ENCODE measurements around the gene DLK2.
"Not testable (repeated sequence)": the region's sequence is repeated elsewhere in the genome, so short reads cannot be mapped to it uniquely, and the experiment has no call there.

DLK2 gene

DNA sequence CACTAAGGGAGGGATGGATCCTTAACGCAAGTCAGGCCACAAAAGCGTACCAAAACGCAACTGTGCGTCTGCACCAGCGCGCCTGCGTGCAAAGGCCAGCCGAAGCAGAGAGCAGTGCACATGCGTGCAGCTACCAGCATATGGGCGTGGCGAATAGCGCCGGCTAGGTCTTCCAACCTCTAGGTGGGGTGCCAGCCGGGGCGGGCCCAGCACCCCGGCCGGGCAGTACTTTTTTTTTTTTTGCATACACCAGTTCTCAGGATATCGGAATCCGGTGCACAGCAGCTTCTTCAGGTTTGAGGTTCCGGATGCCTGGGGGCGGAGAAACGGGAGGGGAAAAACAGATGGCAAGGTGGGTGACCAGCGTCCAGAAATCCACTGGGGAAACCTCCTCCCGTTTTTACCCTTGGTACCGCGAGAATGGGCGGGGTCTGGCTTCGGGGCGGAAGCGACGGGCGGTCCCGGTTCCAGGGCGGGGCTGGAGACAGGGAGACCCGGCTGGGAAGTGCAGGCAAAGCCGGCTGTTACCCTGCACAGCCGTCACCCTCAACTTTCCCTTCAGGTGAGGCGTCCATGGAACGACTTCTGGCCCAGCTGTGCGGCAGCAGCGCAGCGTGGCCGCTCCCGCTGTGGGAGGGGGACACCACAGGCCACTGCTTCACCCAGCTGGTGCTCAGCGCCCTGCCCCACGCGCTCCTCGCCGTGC, 27.8 kb downstream of the DLK2 start, which contains the start of gene ABCC10:
ABCC10 (plus strand) TSS at position 136 of the 706 bp plus-strand sequence; CDS start at position 574, 438 bp downstream.
- peak; percentile 89 for DNase-seq (ENCODE audit: low read depth, low spot score)

DNA sequence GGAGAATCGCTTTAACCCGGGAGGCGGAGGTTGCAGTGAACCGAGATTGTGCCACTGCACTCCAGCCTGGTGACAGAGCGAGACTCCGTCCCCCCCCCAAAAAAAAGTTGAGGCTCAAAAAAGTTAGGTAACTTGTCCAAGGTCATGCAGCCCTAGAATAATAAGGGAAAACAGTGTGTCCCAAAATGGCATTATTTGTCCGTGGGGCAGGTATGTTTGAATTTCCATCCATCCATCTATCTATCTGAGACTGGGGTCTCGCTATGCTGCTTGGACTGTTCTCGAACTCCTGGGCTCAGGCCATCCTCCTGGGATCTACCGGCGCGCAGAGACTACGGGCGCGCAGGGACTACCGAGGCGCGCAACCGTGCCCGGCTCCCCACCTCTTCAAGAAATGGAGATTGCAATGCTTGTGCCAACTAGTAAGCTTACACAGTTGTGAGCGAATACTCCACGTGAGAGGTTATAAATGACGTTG, 28.4 kb downstream of the DLK2 start:
- no peak for DNase-seq (ENCODE audit: low read depth, low spot score)

DNA sequence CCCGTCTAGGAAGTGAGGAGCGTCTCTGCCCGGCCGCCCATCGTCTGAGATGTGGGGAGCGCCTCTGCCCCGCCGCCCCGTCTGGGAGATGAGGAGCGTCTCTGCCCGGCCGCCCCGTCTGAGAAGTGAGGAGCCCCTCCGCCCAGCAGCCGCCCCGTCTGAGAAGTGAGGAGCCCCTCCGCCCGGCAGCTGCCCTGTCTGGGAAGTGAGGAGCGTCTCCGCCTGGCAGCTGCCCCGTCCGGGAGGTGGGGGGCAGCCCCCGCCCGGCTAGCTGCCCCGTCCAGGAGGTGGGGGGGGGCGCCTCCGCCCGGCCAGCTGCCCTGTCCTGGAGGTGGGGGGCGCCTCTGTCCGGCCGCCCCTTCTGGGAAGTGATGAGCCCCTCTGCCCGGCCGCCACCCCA, 30.3 kb downstream of the DLK2 start:
- DNase-seq (ENCODE audit: low read depth, low spot score) = not testable (repeated sequence)

DNA sequence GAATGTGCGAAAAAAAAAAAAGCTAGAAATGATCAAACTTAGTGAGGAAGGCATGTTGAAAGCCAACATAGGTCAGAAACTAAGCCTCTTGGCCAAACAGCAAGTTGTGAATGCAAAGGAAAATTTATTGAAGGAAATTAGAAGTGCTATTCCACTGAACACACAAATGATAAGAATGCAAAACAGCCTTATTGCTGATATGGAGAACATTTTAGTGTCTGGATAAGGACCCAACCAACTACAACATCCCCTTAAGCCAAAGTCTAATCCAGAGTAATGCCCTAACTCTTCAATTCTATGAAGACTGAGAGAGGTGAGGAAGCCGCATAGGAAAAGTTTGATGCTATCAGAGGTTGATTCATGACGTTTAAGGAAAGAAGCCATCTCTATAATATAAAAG, 33.5 kb downstream of the DLK2 start:
- DNase-seq (ENCODE audit: low read depth, low spot score) = no peak

DNA sequence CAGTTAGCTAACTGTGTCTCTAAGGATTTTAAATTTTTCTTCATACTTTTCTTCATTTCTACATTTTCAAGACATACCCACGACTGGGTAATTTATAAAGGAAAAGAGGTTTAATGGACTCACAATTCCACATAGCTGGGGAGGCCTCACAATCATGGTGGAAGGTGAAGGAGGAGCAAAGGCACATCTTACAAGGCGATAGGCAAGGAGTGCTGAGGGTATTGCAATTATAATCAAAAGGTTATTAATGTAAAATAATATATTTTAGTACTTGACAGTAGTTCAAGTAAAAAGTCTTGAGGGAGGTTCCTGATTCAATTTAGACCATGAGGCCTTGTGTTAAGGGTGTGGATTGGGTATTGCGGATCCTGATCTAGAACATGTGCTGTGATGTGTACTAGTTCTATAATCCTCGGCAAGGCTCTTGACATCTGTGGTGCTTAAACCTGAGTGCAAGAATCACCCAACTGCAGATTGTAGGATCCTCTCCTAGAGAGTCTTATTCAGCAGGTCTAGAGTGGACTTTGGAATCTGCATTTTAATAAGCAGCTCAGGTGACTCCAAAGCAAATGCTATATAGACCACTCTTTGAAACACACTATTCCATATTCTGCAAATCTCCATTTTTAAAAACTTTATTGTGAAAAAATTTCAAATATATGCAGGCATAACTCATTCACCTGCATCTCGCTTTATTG, 35.2 kb downstream of the DLK2 start:
- no peak for DNase-seq (ENCODE audit: low read depth, low spot score)

DNA sequence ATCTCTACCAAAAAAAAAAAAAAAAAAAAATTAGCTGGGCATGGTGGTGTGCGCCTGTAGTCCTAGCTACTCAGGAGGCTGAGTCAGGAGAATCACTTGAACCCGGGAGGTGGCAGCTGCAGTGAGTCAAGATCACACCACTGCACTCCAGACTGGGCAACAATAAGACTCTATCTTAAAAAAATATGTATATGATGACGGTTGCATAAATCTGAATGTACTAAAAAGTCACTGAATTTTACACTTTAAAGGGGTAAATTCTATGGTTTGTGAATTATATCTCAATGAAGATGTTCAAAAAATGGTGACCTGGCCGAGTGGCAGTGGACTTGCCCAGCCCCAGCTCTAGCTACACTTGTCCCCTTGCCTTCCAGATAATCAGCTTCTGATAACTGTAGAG, 38.4 kb downstream of the DLK2 start:
- no peak for DNase-seq (ENCODE audit: low read depth, low spot score)

DNA sequence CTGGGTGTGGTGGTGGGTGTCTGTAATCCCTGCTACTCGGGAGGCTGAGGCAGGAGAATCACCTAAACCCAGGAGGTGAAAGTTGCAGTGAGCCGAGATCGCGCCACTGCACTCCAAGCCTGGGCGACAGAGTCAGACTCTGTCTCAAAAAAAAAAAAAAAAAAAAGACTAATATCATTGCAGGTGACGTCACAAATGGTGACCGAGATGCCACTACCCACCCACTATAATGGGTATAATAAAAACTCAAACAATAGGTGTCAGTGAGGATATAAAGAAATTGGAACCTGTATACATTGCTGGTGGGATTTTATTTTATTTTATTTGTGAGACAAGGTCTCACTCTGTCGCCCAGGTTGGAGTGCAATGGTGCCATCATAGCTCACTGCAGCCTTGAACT, 40.1 kb downstream of the DLK2 start:
- DNase-seq (ENCODE audit: low read depth, low spot score) = not testable (repeated sequence)

DNA sequence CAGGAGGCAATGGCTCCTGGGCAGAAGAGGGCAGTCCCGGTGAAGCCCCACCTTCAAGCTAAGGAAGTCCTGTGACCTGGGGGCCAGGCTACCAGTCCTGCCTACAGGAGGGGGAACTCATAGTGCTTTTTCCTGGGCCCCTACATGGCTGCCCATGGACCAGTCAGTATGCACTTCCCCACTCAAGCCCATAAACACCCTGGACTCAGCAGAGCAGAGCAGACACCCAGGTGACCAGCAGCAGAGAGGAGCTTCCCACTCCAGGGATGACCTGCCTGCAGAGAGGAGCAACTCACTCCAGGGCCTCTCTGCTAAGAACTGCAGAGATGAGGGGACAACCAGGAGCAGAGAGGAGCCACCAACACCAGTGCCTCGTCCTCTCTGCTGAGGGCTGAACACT, 42.3 kb downstream of the DLK2 start:
- DNase-seq (ENCODE audit: low read depth, low spot score) = no peak

DNA sequence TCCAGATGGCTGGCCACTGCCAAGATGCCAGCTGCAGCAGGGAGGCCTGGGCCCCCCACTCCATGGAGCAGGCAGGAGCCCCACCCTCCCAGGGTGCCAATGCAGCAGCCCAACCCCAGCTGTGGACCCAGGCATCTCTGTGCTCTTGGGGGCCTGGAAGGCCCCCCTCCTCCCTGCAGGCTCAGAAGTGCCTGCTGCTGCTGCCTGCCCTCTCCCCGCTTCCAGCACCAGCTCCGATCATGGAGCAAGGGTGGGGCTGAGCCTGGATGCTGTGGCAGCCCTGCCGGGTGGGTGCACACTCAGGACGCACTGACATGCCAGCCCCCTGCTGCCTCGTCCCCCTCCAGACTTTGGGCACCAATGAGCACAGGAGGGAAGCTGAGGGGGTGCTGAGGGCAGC, 42.8 kb downstream of the DLK2 start:
- no peak for DNase-seq (ENCODE audit: low read depth, low spot score)

DNA sequence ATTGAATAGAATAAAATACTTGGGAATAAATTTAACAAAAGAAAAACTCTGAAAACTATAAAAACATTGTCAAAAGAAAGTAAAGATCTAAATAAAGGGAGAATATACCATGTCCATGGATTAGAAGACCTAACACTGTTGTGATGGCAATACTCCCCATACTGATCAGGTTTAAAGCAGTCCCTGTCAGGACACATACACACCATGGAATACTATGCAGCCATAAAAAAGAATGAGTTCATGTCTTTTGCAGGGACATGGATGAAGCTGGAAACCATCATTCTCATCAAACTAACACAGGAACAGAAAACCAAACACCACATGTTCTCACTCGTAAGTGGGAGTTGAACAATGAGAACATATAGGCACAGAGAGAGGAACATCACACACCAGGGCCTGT, 44.6 kb downstream of the DLK2 start:
- DNase-seq (ENCODE audit: low read depth, low spot score) = not testable (repeated sequence)

DNA sequence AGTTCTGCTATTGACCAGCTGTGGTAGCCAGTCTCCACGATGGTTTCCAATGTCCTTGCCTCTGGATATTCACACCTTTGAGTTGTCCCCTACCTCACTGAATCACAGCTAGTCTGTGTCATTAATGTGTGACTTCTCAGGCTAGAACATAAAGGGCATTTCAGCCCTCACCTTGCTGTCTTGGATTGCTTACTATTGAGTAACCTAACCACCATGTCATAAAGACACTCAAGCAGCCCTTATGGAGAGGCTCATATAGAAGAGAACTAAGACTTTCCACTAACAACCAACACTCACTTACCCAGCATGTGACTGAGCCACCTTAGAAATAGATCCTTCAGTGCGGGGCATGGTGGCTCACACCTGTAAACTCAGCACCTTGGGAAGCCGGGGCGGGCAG, 47.1 kb downstream of the DLK2 start:
- no peak for DNase-seq (ENCODE audit: low read depth, low spot score)

DNA sequence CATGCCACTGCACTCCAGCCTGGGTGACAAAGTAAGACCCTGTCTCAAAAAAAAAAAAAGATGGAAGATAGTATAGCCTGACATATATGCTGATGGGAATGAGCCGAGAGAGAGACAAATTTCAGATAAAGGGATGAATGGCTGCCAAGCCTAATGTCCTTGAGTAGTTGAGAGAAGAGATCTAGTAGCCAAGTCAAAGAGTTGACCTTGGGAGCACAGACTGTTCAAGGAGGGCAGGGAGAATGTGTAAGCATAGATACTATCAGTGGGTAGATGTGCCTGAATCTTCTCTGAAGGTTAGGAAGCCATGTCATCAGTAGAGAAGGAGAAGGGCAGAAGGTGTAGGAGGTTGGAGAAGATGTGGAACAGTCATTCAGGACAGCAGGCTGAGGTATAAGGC, 48.1 kb downstream of the DLK2 start:
- no peak for DNase-seq (ENCODE audit: low read depth, low spot score)

DNA sequence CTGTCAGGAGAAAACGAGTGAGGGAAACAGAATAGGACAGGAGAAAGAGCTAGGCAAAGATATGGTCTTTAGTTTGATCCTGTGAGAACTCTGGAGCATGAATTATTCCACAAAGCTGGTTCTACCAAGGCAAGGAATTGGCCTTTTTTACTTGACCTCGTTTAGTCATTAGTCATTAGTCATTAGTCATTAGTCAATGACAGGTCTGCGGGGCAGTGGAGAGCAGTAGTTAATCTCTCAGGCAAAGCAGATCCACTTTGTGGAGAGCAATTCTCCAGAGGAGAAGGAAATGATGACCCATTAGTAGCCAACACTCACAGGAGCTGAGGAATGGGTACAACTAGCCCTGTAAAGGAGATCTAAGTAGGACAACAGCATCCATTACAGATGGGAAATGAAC, 50.0 kb downstream of the DLK2 start:
- DNase-seq (ENCODE audit: low read depth, low spot score) = no peak

DNA sequence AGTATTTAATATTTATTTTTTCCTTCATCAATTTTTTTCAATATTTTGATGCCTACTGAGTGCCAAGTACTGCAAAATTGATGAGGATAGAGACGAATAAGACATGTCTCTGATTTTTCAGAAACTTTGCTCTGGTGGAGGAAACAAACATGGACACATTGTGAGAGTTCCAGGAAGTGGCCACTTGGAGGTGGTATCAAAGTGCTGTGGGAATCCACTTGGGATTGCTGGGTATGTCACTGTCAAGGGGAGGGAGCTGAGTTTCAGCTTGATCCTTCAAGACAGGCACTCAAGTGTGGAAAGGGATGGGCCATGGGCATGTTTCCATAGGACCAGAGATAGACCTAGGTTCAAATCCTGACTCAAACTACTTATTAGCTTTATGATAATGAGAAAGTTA, 52.5 kb downstream of the DLK2 start:
- no peak for DNase-seq (ENCODE audit: low read depth, low spot score)

DNA sequence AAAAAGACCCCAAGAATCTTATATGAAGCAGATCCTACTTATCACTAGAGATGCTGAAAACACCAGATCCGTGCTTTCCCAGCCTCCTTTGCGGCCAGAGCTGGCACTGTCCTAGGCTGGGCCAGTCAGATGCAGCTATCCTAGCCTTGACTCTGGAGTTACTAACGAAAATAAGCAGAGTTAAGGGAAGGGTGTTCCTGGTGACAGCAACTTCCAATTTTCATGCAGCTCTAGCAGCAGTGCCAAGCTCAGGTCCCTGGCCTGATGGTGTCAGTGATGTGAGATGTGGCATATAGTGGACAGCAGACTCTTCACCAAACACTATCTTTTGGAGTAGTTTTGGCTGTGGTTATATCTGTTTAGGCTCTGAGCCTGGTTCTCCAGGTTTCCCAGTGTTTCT, 53.6 kb downstream of the DLK2 start:
- no peak for DNase-seq (ENCODE audit: low read depth, low spot score)
